ENCODE data around the gene INTS1. TPM values are rescaled to one million over a fixed set of nuclear protein-coding genes. Genes with fewer than 3 reads are reported as not detected.
A peak's percentile ranks its signal among the peaks of the same experiment; 100 is the strongest.

The INTS1 gene
- total and polyA plus RNA-seq, 3 experiments from 2014 or later = 26.1 to 111 (median 96.6) TPM

GRCh38 chr7:1493571-1493970, 10.6 kb downstream of the INTS1 start:
- Histone ChIP-seq H3K36me3 (ENCODE audit: insufficient read depth, low read length) (peaks cover 8% of the 10 kb centered on the region), H3K9me3 (ENCODE audit: low read length) (no peaks in the 10 kb centered on the region), H3K4me1 (ENCODE audit: insufficient read depth, low read length) (no peaks in the 10 kb centered on the region), H3K27ac (ENCODE audit: low read depth, low read length) (no peak overlapping the region), H3K27me3 (ENCODE audit: insufficient read depth, low read length, poor library complexity, severe bottlenecking) (no peaks in the 10 kb centered on the region), H3K4me3 (ENCODE audit: low read length) (no peak overlapping the region)
- no peaks in the 10 kb centered on the region for H3K9me3 Mint-ChIP-seq
- H3K27me3 Mint-ChIP-seq = peaks cover 0 to 2% of the 10 kb centered on the region in 2 donors
- H3K4me1 Mint-ChIP-seq = peaks cover 0 to 4% (median 0%) of the 10 kb centered on the region in 3 donors
- DNase-seq = no peak
- peaks cover 4 to 80% (median 12%) of the 10 kb centered on the region in 3 donors for H3K36me3 Mint-ChIP-seq
- CTCF ChIA-PET = interaction anchor here (1.3 kb wide), 1 partner anchor 20 kb away, joined by 5 read pairs; no protein-coding TSS in a partner anchor
- no peak overlapping the region for H3K4me3 Mint-ChIP-seq
- POLR2A ChIA-PET = no interaction called here
- peak overlapping the region in 1 of 8 donors; percentile 33 for H3K27ac Mint-ChIP-seq

- Mint-ChIP-seq H3K36me3 (peaks cover 8 to 82% (median 12%) of the 10 kb centered on the region in 3 donors), H3K27ac (peak overlapping the region in 1 of 8 donors; percentile 33), H3K27me3 (peaks cover 0 to 3% of the 10 kb centered on the region in 2 donors), H3K9me3 (no peaks in the 10 kb centered on the region), H3K4me3 (no peak overlapping the region), H3K4me1 (peaks cover 0 to 4% (median 0%) of the 10 kb centered on the region in 3 donors)
- no peak for DNase-seq
- H3K36me3 ChIP-seq (ENCODE audit: insufficient read depth, low read length) = peaks cover 10% of the 10 kb centered on the region
- no peaks in the 10 kb centered on the region for H3K9me3 ChIP-seq (ENCODE audit: low read length)
- H3K27me3 ChIP-seq (ENCODE audit: insufficient read depth, low read length, poor library complexity, severe bottlenecking) = no peaks in the 10 kb centered on the region
- no peak overlapping the region for H3K27ac ChIP-seq (ENCODE audit: low read depth, low read length)
- H3K4me1 ChIP-seq (ENCODE audit: insufficient read depth, low read length) = no peaks in the 10 kb centered on the region
- ChIA-PET POLR2A (no interaction called here), CTCF (interaction anchor here (1.3 kb wide), 1 partner anchor 19 kb away, joined by 5 read pairs; no protein-coding TSS in a partner anchor)
- H3K4me3 ChIP-seq (ENCODE audit: low read length) = no peak overlapping the region
These were observed 11.1 kb downstream of the INTS1 start for GRCh38 chr7:1493129-1493528.

GRCh38 chr7:1492640-1493039, 11.5 kb downstream of the INTS1 start:
- Mint-ChIP-seq H3K27ac (no peak overlapping the region), H3K9me3 (no peaks in the 10 kb centered on the region), H3K4me1 (peaks cover 0 to 4% (median 0%) of the 10 kb centered on the region in 3 donors), H3K36me3 (peaks cover 8 to 81% (median 12%) of the 10 kb centered on the region in 3 donors), H3K27me3 (peaks cover 0 to 3% of the 10 kb centered on the region in 2 donors), H3K4me3 (peak overlapping the region in 1 of 7 donors; percentile 40)
- POLR2A ChIA-PET = no interaction called here
- H3K36me3 ChIP-seq (ENCODE audit: insufficient read depth, low read length) = peaks cover 10% of the 10 kb centered on the region
- H3K27me3 ChIP-seq (ENCODE audit: insufficient read depth, low read length, poor library complexity, severe bottlenecking) = no peaks in the 10 kb centered on the region
- DNase-seq = no peak
- CTCF ChIA-PET = interaction anchor here (1.3 kb wide), 1 partner anchor 19 kb away, joined by 5 read pairs; no protein-coding TSS in a partner anchor
- no peaks in the 10 kb centered on the region for H3K4me1 ChIP-seq (ENCODE audit: insufficient read depth, low read length)
- H3K27ac ChIP-seq (ENCODE audit: low read depth, low read length) = no peak overlapping the region
- no peak overlapping the region for H3K4me3 ChIP-seq (ENCODE audit: low read length)
- H3K9me3 ChIP-seq (ENCODE audit: low read length) = no peaks in the 10 kb centered on the region

GRCh38 chr7:1492221-1492620, 12.0 kb downstream of the INTS1 start:
- H3K27ac Mint-ChIP-seq = no peak overlapping the region
- peaks cover 0 to 4% (median 0%) of the 10 kb centered on the region in 3 donors for H3K4me1 Mint-ChIP-seq
- CTCF ChIA-PET = no interaction called here
- Histone ChIP-seq H3K4me1 (ENCODE audit: insufficient read depth, low read length) (no peaks in the 10 kb centered on the region), H3K27ac (ENCODE audit: low read depth, low read length) (no peak overlapping the region), H3K4me3 (ENCODE audit: low read length) (no peak overlapping the region), H3K27me3 (ENCODE audit: insufficient read depth, low read length, poor library complexity, severe bottlenecking) (no peaks in the 10 kb centered on the region), H3K36me3 (ENCODE audit: insufficient read depth, low read length) (peaks cover 10% of the 10 kb centered on the region), H3K9me3 (ENCODE audit: low read length) (no peaks in the 10 kb centered on the region)
- H3K27me3 Mint-ChIP-seq = peaks cover 0 to 3% of the 10 kb centered on the region in 2 donors
- POLR2A ChIA-PET = no interaction called here
- peaks cover 8 to 78% (median 12%) of the 10 kb centered on the region in 3 donors for H3K36me3 Mint-ChIP-seq
- no peaks in the 10 kb centered on the region for H3K9me3 Mint-ChIP-seq
- peak overlapping the region in 1 of 7 donors; percentile 40 for H3K4me3 Mint-ChIP-seq
- DNase-seq = no peak

GRCh38 chr7:1490837-1491236, 13.4 kb downstream of the INTS1 start:
- no peaks in the 10 kb centered on the region for H3K4me1 ChIP-seq (ENCODE audit: insufficient read depth, low read length)
- H3K9me3 ChIP-seq (ENCODE audit: low read length) = no peaks in the 10 kb centered on the region
- H3K27me3 ChIP-seq (ENCODE audit: insufficient read depth, low read length, poor library complexity, severe bottlenecking) = no peaks in the 10 kb centered on the region
- no peak for DNase-seq
- H3K36me3 Mint-ChIP-seq = peaks cover 8 to 78% (median 12%) of the 10 kb centered on the region in 3 donors
- peaks cover 10% of the 10 kb centered on the region for H3K36me3 ChIP-seq (ENCODE audit: insufficient read depth, low read length)
- H3K4me3 ChIP-seq (ENCODE audit: low read length) = no peak overlapping the region
- no peaks in the 10 kb centered on the region for H3K9me3 Mint-ChIP-seq
- H3K27ac Mint-ChIP-seq = peak overlapping the region in 1 of 8 donors; percentile 11
- CTCF ChIA-PET = no interaction called here
- peaks cover 0 to 4% (median 0%) of the 10 kb centered on the region in 3 donors for H3K4me1 Mint-ChIP-seq
- POLR2A ChIA-PET = no interaction called here
- no peak overlapping the region for H3K27ac ChIP-seq (ENCODE audit: low read depth, low read length)
- H3K27me3 Mint-ChIP-seq = peaks cover 0 to 1% of the 10 kb centered on the region in 2 donors
- H3K4me3 Mint-ChIP-seq = no peak overlapping the region

GRCh38 chr7:1489336-1489735, 14.9 kb downstream of the INTS1 start:
- no peaks in the 10 kb centered on the region for H3K27me3 ChIP-seq (ENCODE audit: insufficient read depth, low read length, poor library complexity, severe bottlenecking)
- H3K4me1 Mint-ChIP-seq = peaks cover 0 to 4% (median 0%) of the 10 kb centered on the region in 3 donors
- H3K27me3 Mint-ChIP-seq = peaks cover 0 to 1% of the 10 kb centered on the region in 2 donors
- DNase-seq = no peak
- H3K36me3 Mint-ChIP-seq = peaks cover 8 to 80% (median 12%) of the 10 kb centered on the region in 3 donors
- ChIA-PET CTCF (no interaction called here), POLR2A (interaction anchor here (0.6 kb wide), 1 partner anchor 72 kb away, joined by 3 read pairs; no protein-coding TSS in a partner anchor)
- no peak overlapping the region for H3K4me3 ChIP-seq (ENCODE audit: low read length)
- no peak overlapping the region for H3K27ac Mint-ChIP-seq
- H3K36me3 ChIP-seq (ENCODE audit: insufficient read depth, low read length) = peaks cover 10% of the 10 kb centered on the region
- H3K27ac ChIP-seq (ENCODE audit: low read depth, low read length) = no peak overlapping the region
- no peaks in the 10 kb centered on the region for H3K4me1 ChIP-seq (ENCODE audit: insufficient read depth, low read length)
- no peaks in the 10 kb centered on the region for H3K9me3 Mint-ChIP-seq
- H3K9me3 ChIP-seq (ENCODE audit: low read length) = no peaks in the 10 kb centered on the region
- H3K4me3 Mint-ChIP-seq = no peak overlapping the region

- H3K9me3 ChIP-seq (ENCODE audit: low read length) = no peaks in the 10 kb centered on the region
- no peak overlapping the region for H3K4me3 ChIP-seq (ENCODE audit: low read length)
- H3K4me1 Mint-ChIP-seq = peaks cover 0 to 4% (median 0%) of the 10 kb centered on the region in 3 donors
- no peaks in the 10 kb centered on the region for H3K4me1 ChIP-seq (ENCODE audit: insufficient read depth, low read length)
- peaks cover 8 to 84% (median 12%) of the 10 kb centered on the region in 3 donors for H3K36me3 Mint-ChIP-seq
- H3K4me3 Mint-ChIP-seq = no peak overlapping the region
- no peaks in the 10 kb centered on the region for H3K27me3 ChIP-seq (ENCODE audit: insufficient read depth, low read length, poor library complexity, severe bottlenecking)
- H3K27me3 Mint-ChIP-seq = peaks cover 0 to 1% of the 10 kb centered on the region in 2 donors
- no peak overlapping the region for H3K27ac Mint-ChIP-seq
- ChIA-PET POLR2A (no interaction called here), CTCF (no interaction called here)
- H3K36me3 ChIP-seq (ENCODE audit: insufficient read depth, low read length) = peaks cover 10% of the 10 kb centered on the region
- H3K27ac ChIP-seq (ENCODE audit: low read depth, low read length) = no peak overlapping the region
- no peaks in the 10 kb centered on the region for H3K9me3 Mint-ChIP-seq
- DNase-seq = no peak
These were observed 16.2 kb downstream of the INTS1 start for GRCh38 chr7:1488016-1488415.

GRCh38 chr7:1487466-1487865, 16.7 kb downstream of the INTS1 start:
- Mint-ChIP-seq H3K4me1 (peaks cover 0 to 4% (median 0%) of the 10 kb centered on the region in 3 donors), H3K9me3 (no peaks in the 10 kb centered on the region), H3K36me3 (peaks cover 7 to 86% (median 11%) of the 10 kb centered on the region in 3 donors), H3K27ac (no peak overlapping the region), H3K4me3 (no peak overlapping the region), H3K27me3 (peaks cover 0 to 1% of the 10 kb centered on the region in 2 donors)
- H3K27me3 ChIP-seq (ENCODE audit: insufficient read depth, low read length, poor library complexity, severe bottlenecking) = no peaks in the 10 kb centered on the region
- no peaks in the 10 kb centered on the region for H3K9me3 ChIP-seq (ENCODE audit: low read length)
- ChIA-PET POLR2A (no interaction called here), CTCF (no interaction called here)
- H3K27ac ChIP-seq (ENCODE audit: low read depth, low read length) = no peak overlapping the region
- DNase-seq = no peak
- H3K36me3 ChIP-seq (ENCODE audit: insufficient read depth, low read length) = peaks cover 14% of the 10 kb centered on the region
- no peak overlapping the region for H3K4me3 ChIP-seq (ENCODE audit: low read length)
- H3K4me1 ChIP-seq (ENCODE audit: insufficient read depth, low read length) = no peaks in the 10 kb centered on the region
